Keratinocyte (primary cell): Measurements from ENCODE around the gene MOV10L1. TPM values are rescaled to one million over a fixed set of nuclear protein-coding genes. Genes with fewer than 3 reads are reported as not detected.
"Not testable (repeated sequence)": the region's sequence is repeated elsewhere in the genome, so short reads cannot be mapped to it uniquely, and the experiment has no call there.

Source experiments
- DNase-seq: peaks from one replicate; pipeline ENCODE4 v3.0.0-alpha.2; 2011; ENCODE audit warnings: low read depth, missing footprints, low spot score
- FAIRE-seq: peaks from 2 replicates; lab custom pipeline; 2011; peaks lifted over from hg19 to GRCh38; lab: Jason Lieb, UNC
- H2AFZ ChIP-seq: 2 replicates; pipeline ENCODE4 v1.6.0; 2012; ENCODE audit warnings: low read length, control low read depth, inconsistent platforms; ENCODE audit not compliant: control insufficient read depth
- H3K27ac ChIP-seq: 2 replicates; pipeline ENCODE4 v1.5.1; 2011; ENCODE audit warnings: low read length; ENCODE audit not compliant: control insufficient read depth, insufficient read depth
- H3K27me3 ChIP-seq: 3 replicates; pipeline ENCODE4 v1.6.0; 2011; ENCODE audit warnings: low read length; ENCODE audit not compliant: control insufficient read depth, insufficient read depth; ENCODE audit errors: extremely low read depth
- H3K36me3 ChIP-seq, 2 experiments: 2 replicates in 1 of 2; 3 replicates in 1 of 2; pipeline ENCODE4 v1.5.1; 2011; ENCODE audit warnings: low read length in 2 of 2, mild to moderate bottlenecking in 1 of 2; ENCODE audit not compliant: control insufficient read depth in 2 of 2, insufficient read depth in 2 of 2; ENCODE audit errors: extremely low read depth in 1 of 2
- H3K4me1 ChIP-seq: 3 replicates; pipeline ENCODE4 v1.5.1; 2011; ENCODE audit warnings: low read length; ENCODE audit not compliant: control insufficient read depth, insufficient read depth; ENCODE audit errors: extremely low read depth
- H3K4me2 ChIP-seq: 3 replicates; pipeline ENCODE4 v1.6.0; 2011; ENCODE audit warnings: low read depth, low read length; ENCODE audit not compliant: control insufficient read depth, insufficient read depth; ENCODE audit errors: extremely low read depth
- H3K4me3 ChIP-seq, 3 experiments: fragments of 200-600 bp in 1 of 3; sonication (generic) in 1 of 3; 2 replicates in 2 of 3; 3 replicates in 1 of 3; pipeline ENCODE4 v1.5.1; 2011 to 2016; ENCODE audit warnings: low read length in 3 of 3, mild to moderate bottlenecking in 3 of 3, control low read depth in 2 of 3, inconsistent platforms in 1 of 3, low read depth in 1 of 3, mixed read lengths in 1 of 3, mixed run types in 1 of 3, moderate library complexity in 1 of 3; ENCODE audit not compliant: control insufficient read depth in 2 of 3, insufficient read depth in 2 of 3; ENCODE audit errors: extremely low read depth in 1 of 3
- H3K79me2 ChIP-seq: 2 replicates; pipeline ENCODE4 v1.6.0; 2012; ENCODE audit warnings: low read length; ENCODE audit not compliant: control insufficient read depth, insufficient read depth
- H3K9ac ChIP-seq: 3 replicates; pipeline ENCODE4 v1.6.0; 2011; ENCODE audit warnings: low read length; ENCODE audit not compliant: control insufficient read depth, insufficient read depth; ENCODE audit errors: extremely low read depth
- H3K9me1 ChIP-seq: 3 replicates; pipeline ENCODE4 v1.6.0; 2011; ENCODE audit warnings: low read length; ENCODE audit not compliant: control insufficient read depth, insufficient read depth; ENCODE audit errors: extremely low read depth
- H3K9me3 ChIP-seq: 2 replicates; pipeline ENCODE4 v1.5.1; 2012; ENCODE audit warnings: low read depth, low read length; ENCODE audit not compliant: control insufficient read depth
- H4K20me1 ChIP-seq: 3 replicates; pipeline ENCODE4 v1.6.0; 2011; ENCODE audit warnings: low read length; ENCODE audit not compliant: control insufficient read depth, insufficient read depth; ENCODE audit errors: extremely low read depth
- EZH2 ChIP-seq: IDR thresholded peaks from one replicate; pipeline ENCODE4 v1.6.1; 2012; ENCODE audit warnings: inconsistent platforms, mild to moderate bottlenecking, low read length, moderate library complexity
- dilution Hi-C: fragments of 300-500 bp; cut with MboI; formaldehyde crosslinking; loops from one replicate; pipeline ENCODE4 v1.7.0; 2020; ENCODE audit warnings: low sequenced_read_pairs; ENCODE audit not compliant: extremely low pct_ligation_motif_present
- polyA plus RNA-seq, 5 experiments: library from polyadenylated mRNA; depleted of rRNA in 3 of 5; stranded (reverse) in 3 of 5; stranded (forward) in 1 of 5; unstranded in 1 of 5; fragments of >200 nt; gene quantifications; 1 replicate in 1 of 5; 2 replicates in 3 of 5; 3 replicates in 1 of 5; pipeline versions ENCODE4 v1.2.1 to v1.2.3, GENCODE V29; 2011 to 2012; ENCODE audit warnings: missing spikeins in 2 of 5, low read depth in 1 of 5, low replicate concordance in 1 of 5
- TF ChIP-seq, protein P1 (sequence below), 3 experiments: IDR thresholded peaks in 1 of 3; conservative IDR thresholded peaks in 1 of 3; optimal IDR thresholded peaks in 1 of 3; 2 replicates in 2 of 3; 3 replicates in 1 of 3; pipeline versions ENCODE3 to v1.5.1; 2011; ENCODE audit warnings: low read length in 3 of 3, mild to moderate bottlenecking in 3 of 3, moderate library complexity in 2 of 3, control low read depth in 1 of 3, inconsistent platforms in 1 of 3; ENCODE audit not compliant: insufficient read depth in 2 of 3; ENCODE audit errors: extremely low read depth in 1 of 3

MOV10L1 gene
- polyA plus RNA-seq, 1 donor (not counting 4 experiments of a cell fraction or from before 2014, with no cell fraction given): not detected

- Histone ChIP-seq H3K9me3 (peaks cover 2% of the 10 kb centered on the region), H3K36me3 (no peaks in the 10 kb centered on the region), H3K4me1 (peaks cover 17% of the 10 kb centered on the region), H2AFZ (no peak within 1 kb of the TSS), H3K79me2 (no peaks in the 10 kb centered on the region), H3K9ac (no peak within 1 kb of the TSS), H4K20me1 (no peaks in the 10 kb centered on the region), H3K4me3 (no peak within 1 kb of the TSS), H3K27ac (no peak within 1 kb of the TSS), H3K4me2 (no peak within 1 kb of the TSS), H3K27me3 (peaks cover 3% of the 10 kb centered on the region), H3K9me1 (no peaks in the 10 kb centered on the region)
- dilution Hi-C loops: no loop called here
- no peak for TF ChIP-seq EZH2
- TF ChIP-seq, protein P1, sequence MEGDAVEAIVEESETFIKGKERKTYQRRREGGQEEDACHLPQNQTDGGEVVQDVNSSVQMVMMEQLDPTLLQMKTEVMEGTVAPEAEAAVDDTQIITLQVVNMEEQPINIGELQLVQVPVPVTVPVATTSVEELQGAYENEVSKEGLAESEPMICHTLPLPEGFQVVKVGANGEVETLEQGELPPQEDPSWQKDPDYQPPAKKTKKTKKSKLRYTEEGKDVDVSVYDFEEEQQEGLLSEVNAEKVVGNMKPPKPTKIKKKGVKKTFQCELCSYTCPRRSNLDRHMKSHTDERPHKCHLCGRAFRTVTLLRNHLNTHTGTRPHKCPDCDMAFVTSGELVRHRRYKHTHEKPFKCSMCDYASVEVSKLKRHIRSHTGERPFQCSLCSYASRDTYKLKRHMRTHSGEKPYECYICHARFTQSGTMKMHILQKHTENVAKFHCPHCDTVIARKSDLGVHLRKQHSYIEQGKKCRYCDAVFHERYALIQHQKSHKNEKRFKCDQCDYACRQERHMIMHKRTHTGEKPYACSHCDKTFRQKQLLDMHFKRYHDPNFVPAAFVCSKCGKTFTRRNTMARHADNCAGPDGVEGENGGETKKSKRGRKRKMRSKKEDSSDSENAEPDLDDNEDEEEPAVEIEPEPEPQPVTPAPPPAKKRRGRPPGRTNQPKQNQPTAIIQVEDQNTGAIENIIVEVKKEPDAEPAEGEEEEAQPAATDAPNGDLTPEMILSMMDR (optimal IDR thresholded peaks at IDR 0.05 in 1 of 3, IDR thresholded peaks at IDR 0.05 in 1 of 3, conservative IDR thresholded peaks at IDR 0.05 in 1 of 3; ENCODE audit: extremely low read depth in 1 of 3, insufficient read depth in 2 of 3, low read length in 3 of 3): no peak
- no peak for DNase-seq
- no peak for FAIRE-seq
These were observed 4.4 kb upstream of the MOV10L1 start, which contains the start of gene MLC1 for GRCh38 chr22:50085211-50085972. Gene MLC1 (minus strand): TSS chr22:50085426. CDS start chr22:50084902, 524 bp downstream.

DNA sequence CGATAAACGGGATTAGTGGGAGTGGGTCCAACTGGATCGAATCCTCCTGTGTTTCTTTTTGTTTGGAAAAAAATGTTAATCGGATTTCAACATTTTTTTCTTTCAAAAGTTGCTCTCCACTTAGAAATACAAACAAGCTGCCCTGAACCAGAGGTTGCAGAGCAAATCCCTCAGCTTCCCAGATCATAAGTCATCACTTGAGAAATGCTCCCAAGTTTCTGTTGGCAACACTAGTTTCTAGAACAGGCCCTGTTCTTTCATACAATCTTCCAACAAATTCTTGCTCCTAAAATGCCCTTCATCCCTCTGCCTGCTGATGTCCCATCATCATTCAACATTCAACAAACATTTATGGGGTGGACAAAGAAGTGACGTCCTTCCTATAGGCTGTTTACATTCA is 3.3 kb upstream of the MOV10L1 start:
- Histone ChIP-seq H3K9ac (no peak overlapping the region), H3K4me3 (no peak overlapping the region), H3K4me2 (no peak overlapping the region), H3K9me3 (peaks cover 2% of the 10 kb centered on the region), H3K4me1 (peaks cover 17% of the 10 kb centered on the region), H3K36me3 (no peaks in the 10 kb centered on the region), H3K9me1 (no peaks in the 10 kb centered on the region), H3K27me3 (peaks cover 3% of the 10 kb centered on the region), H3K79me2 (no peaks in the 10 kb centered on the region), H2AFZ (no peak overlapping the region), H3K27ac (no peak overlapping the region), H4K20me1 (no peaks in the 10 kb centered on the region)
- no peak for FAIRE-seq
- dilution Hi-C loops: no loop called here
- TF ChIP-seq, protein P1 (optimal IDR thresholded peaks at IDR 0.05 in 1 of 3, IDR thresholded peaks at IDR 0.05 in 1 of 3, conservative IDR thresholded peaks at IDR 0.05 in 1 of 3; ENCODE audit: extremely low read depth in 1 of 3, insufficient read depth in 2 of 3, low read length in 3 of 3): no peak
- TF ChIP-seq EZH2: no peak
- no peak for DNase-seq

DNA sequence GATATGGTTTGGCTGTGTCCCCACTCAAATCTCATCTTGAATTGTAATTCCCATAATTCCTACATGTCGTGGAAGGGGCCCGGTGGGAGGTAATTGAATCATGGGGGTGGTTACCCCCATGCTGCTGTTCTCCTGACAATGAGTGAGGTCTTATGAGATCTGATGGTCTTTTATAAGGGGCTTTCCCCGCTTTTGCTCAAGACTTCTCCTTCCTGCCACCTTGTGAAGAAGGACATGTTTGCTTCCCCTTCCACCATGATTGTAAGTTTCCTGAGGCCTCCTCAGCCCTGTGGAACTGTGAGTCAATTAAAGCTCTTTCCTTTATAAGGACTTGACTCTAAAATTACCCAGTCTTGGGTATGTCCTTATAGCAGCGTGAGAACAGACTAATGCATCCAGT is 2.8 kb upstream of the MOV10L1 start:
- H3K9me1 ChIP-seq, FAIRE-seq, H3K4me3 ChIP-seq, dilution Hi-C loops, H3K9ac ChIP-seq, H2AFZ ChIP-seq, H3K27ac ChIP-seq, H3K4me2 ChIP-seq, H4K20me1 ChIP-seq, DNase-seq, H3K27me3 ChIP-seq, H3K79me2 ChIP-seq, H3K9me3 ChIP-seq, H3K36me3 ChIP-seq: not testable (repeated sequence)
- H3K4me1 ChIP-seq: peaks cover 17% of the 10 kb centered on the region
